HFFc6 (cell line): Measurements from ENCODE around the gene TMEM203. TPM values are rescaled to one million over a fixed set of nuclear protein-coding genes. Genes with fewer than 3 reads are reported as not detected.

ENCODE experiments used
- DNase-seq: peaks from one replicate; pipeline ENCODE4 v3.0.0-alpha.2; 2018
- H3K27ac Mint-ChIP-seq: 2 replicates; pipeline ENCODE4 v1.8.0; 2020; ENCODE audit warnings: mild to moderate bottlenecking, mixed read lengths
- H3K27me3 Mint-ChIP-seq: 2 replicates; pipeline ENCODE4 v1.8.0; 2021; ENCODE audit warnings: mild to moderate bottlenecking, moderate library complexity, mixed read lengths; ENCODE audit not compliant: insufficient read depth
- H3K36me3 Mint-ChIP-seq: 2 replicates; pipeline ENCODE4 v1.8.0; 2021; ENCODE audit warnings: low read depth, mixed read lengths
- H3K4me1 Mint-ChIP-seq: 2 replicates; pipeline ENCODE4 v1.8.0; 2020; ENCODE audit warnings: low read depth, mixed read lengths
- H3K4me3 Mint-ChIP-seq: 2 replicates; pipeline ENCODE4 v1.8.0; 2020; ENCODE audit warnings: mild to moderate bottlenecking, moderate library complexity, mixed read lengths
- H3K9me3 Mint-ChIP-seq: 2 replicates; pipeline ENCODE4 v1.8.0; 2020; ENCODE audit warnings: mild to moderate bottlenecking, mixed read lengths
- total RNA-seq, 6 experiments: library from RNA; stranded (reverse); fragmentation: NEBNext Ultra II Directional; extraction: Animal tissue kit (Norgen Biotek cat#: 25700); gene quantifications; 2 replicates in 1 of 6; 3 replicates in 5 of 6; pipeline ENCODE4 v1.2.3, GENCODE V29; 2021
- TF ChIP-seq, protein P1 (sequence below): fragments of 200-600 bp; sonication (generic); IDR thresholded peaks from 2 replicates; pipeline ENCODE4 v1.5.0; 2021; ENCODE audit warnings: antibody characterized with exemption, mild to moderate bottlenecking

Gene TMEM203
- total RNA-seq, 6 experiments from 2014 or later, result 38.7 to 47.4 (median 40.1) TPM

DNA sequence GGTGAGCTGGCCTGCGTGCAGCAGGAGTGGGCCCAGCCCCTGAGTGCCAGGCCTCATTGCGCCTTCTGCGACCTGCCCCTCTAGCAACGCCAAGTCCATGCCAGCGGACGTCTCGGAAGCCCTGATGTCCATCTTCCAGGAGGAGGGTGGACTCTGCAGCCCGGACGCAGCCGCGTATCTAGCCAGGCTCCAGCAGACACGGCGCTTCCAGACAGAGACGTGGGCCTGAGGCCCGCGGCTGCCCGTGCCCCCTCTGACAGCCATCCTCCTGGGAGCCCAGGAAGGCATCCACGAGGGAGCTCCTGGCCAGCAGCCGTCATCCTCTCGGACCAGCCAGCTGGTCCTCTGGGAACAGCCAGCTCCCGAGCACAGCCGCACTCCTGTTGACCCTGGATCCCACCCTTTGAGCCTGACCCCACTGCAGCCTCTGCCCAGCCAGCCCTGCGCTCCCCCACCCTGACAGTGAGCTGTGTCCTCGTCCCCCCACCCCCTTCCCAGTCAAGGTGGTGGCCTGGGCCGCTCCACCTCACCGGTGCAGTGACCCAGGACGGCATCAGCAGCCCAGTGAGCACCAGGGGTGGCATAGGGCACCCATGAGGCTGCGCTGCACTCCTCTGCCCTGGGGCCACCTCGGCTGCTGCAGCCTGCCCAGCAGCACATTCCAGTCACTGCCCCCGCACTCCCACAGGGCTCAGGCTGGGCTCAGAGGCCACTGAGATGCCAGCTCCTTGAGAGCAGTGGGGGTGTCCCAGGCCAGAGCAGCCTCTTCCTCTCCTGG lies 10.9 kb upstream of the TMEM203 start:
- DNase-seq, result no peak
- TF ChIP-seq, protein P1, sequence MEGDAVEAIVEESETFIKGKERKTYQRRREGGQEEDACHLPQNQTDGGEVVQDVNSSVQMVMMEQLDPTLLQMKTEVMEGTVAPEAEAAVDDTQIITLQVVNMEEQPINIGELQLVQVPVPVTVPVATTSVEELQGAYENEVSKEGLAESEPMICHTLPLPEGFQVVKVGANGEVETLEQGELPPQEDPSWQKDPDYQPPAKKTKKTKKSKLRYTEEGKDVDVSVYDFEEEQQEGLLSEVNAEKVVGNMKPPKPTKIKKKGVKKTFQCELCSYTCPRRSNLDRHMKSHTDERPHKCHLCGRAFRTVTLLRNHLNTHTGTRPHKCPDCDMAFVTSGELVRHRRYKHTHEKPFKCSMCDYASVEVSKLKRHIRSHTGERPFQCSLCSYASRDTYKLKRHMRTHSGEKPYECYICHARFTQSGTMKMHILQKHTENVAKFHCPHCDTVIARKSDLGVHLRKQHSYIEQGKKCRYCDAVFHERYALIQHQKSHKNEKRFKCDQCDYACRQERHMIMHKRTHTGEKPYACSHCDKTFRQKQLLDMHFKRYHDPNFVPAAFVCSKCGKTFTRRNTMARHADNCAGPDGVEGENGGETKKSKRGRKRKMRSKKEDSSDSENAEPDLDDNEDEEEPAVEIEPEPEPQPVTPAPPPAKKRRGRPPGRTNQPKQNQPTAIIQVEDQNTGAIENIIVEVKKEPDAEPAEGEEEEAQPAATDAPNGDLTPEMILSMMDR, result no peak
- Mint-ChIP-seq H3K27ac (no peak overlapping the region), H3K9me3 (no peaks in the 10 kb centered on the region), H3K4me1 (peaks cover 5% of the 10 kb centered on the region; the same call in 1 of the 2 replicates), H3K4me3 (no peak overlapping the region), H3K27me3 (no peaks in the 10 kb centered on the region; the same call in 1 of the 2 replicates), H3K36me3 (no peaks in the 10 kb centered on the region)

DNA sequence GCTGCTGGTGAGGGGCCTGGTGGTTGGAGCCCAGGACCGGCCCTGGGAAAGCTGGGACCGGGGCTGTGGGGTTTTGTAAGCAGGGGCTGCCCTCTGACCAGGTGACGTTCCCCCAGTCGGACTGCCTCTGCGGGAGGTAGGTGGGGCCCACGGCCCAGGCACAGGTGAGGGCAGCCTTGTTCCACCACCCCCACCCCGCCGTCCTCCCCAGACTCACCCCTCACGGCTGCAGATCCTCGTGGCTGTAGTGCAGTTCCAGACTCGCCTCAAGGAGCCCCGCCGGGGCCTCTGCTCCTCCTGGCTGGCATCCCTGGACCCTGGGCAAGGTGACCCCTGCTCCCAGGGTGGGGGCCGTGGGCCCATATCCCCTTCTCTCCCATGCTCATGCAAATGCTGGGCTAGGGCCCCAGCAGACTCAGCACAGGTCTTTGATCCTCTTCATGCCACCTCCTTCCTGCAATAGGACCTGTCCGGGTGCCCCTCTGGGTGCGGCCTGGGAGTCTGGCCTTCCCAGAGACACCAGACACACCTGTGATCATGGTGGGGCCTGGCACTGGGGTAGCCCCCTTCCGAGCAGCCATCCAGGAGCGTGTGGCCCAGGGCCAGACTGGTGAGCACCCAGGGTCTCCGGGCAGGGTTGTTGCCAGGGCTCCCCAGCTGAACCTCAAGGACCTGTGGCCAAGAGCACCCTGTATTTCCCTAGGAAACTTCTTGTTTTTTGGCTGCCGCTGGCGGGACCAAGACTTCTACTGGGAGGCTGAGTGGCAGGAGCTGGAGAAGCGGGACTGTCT lies 9.9 kb upstream of the TMEM203 start:
- TF ChIP-seq, protein P1, result no peak
- peaks cover 2% of the 10 kb centered on the region for H3K27me3 Mint-ChIP-seq

DNA sequence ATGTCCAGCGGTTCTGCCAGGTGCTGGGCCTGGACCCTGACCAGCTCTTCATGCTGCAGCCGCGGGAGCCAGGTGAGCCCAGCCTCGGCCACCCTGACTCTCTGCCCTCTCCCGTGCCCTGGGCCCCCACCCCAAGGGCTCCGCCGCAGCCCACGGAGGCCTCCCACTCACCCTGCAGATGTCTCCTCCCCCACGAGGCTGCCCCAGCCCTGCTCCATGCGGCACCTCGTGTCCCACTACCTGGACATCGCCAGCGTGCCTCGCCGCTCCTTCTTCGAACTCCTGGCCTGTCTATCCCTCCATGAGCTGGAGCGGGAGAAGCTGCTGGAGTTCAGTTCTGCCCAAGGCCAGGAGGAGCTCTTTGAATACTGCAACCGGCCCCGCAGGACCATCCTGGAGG lies 9.2 kb upstream of the TMEM203 start:
- H3K4me1 Mint-ChIP-seq, result peaks cover 5% of the 10 kb centered on the region; the same call in 1 of the 2 replicates
- no peak overlapping the region for H3K4me3 Mint-ChIP-seq
- peaks cover 2% of the 10 kb centered on the region for H3K27me3 Mint-ChIP-seq
- no peaks in the 10 kb centered on the region for H3K9me3 Mint-ChIP-seq
- TF ChIP-seq, protein P1, result no peak
- no peaks in the 10 kb centered on the region for H3K36me3 Mint-ChIP-seq
- no peak overlapping the region for H3K27ac Mint-ChIP-seq
- no peak for DNase-seq

More for the DNA sequence above, 9.9 kb upstream of the TMEM203 start:
- no peaks in the 10 kb centered on the region for H3K36me3 Mint-ChIP-seq
- H3K9me3 Mint-ChIP-seq, result no peaks in the 10 kb centered on the region
- DNase-seq, result no peak
- H3K4me1 Mint-ChIP-seq, result peaks cover 5% of the 10 kb centered on the region; the same call in 1 of the 2 replicates
- H3K4me3 Mint-ChIP-seq, result no peak overlapping the region
- no peak overlapping the region for H3K27ac Mint-ChIP-seq

DNA sequence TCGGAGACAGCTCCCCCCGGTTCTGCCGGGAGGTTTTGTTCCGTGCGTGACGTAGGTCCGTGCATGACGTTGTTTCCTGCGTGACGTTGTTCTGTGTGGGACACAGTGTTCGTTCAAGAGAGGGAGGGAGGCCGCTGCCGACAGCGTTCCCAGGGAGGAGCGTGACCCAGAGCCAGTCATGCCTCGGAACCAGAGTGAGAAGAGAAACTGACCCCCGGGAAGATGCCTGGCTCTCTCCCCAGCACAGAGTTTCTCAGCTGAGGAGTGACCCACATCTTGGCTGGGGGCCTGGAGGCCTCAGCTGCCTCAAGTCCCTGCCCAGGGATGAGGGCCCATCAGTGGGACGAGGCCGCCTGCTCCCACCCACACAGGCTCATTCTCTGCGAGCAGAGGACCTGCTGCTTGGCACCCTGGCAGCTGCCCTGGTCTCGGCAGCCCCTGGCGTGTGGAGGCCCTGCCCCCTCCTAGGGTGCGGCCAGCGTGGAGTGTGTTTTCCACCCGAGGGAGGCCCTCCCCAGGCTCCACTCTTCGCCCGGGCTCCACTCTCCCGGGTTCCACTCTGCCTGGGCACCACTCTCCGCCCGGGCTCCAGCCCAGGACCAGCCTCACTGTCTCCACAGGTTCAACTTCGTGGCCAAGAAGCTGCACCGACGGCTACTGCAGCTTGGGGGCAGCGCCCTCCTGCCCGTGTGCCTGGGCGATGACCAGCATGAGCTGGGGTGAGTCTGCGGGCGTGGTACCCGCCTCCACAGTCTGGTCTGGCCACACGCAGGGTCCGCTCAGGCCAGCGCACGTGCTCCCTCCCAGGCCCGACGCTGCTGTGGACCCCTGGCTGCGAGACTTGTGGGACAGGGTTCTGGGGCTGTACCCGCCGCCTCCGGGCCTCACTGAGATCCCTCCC lies 8.0 kb upstream of the TMEM203 start:
- H3K27me3 Mint-ChIP-seq, result peaks cover 2% of the 10 kb centered on the region
- H3K4me1 Mint-ChIP-seq, result no peaks in the 10 kb centered on the region; the same call in 1 of the 2 replicates
- H3K27ac Mint-ChIP-seq, result no peak overlapping the region
- DNase-seq, result no peak
- TF ChIP-seq, protein P1, result peak; percentile 45; the same call in 1 of the 2 replicates
- no peak overlapping the region for H3K4me3 Mint-ChIP-seq
- H3K36me3 Mint-ChIP-seq, result peaks cover 6% of the 10 kb centered on the region; the same call in 1 of the 2 replicates
- no peaks in the 10 kb centered on the region for H3K9me3 Mint-ChIP-seq

DNA sequence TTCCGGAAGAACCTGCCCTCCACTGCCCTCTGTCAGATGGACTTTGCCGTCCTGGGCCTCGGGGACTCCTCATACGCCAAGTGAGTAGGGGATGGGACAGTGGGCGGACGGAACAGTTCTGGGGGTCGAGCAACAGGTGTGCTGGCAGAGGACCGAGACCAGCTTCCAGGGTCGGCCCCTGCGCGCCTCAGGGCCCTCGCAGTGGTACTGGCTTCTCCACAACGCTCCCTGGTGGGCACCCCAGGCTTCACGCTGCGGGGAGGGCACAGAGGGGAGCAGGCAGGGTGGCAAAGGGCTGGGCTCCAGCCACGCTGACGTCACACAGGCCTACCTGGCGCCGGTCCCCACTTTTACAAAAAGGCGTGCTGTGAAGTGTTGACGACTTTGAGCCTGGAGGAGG lies 7.1 kb upstream of the TMEM203 start:
- Mint-ChIP-seq H3K27ac (no peak overlapping the region), H3K27me3 (peaks cover 2% of the 10 kb centered on the region), H3K4me3 (no peak overlapping the region), H3K4me1 (peaks cover 2% of the 10 kb centered on the region), H3K9me3 (no peaks in the 10 kb centered on the region), H3K36me3 (peaks cover 8% of the 10 kb centered on the region)
- no peak for DNase-seq
- TF ChIP-seq, protein P1, result peak; percentile 17; the same call in 1 of the 2 replicates
